Measurements from ENCODE around the gene ST14.

The ST14 gene

GRCh38 chr11:130204703-130205095, 45.1 kb downstream of the ST14 start:
- no peaks in the 10 kb centered on the region for H3K9me3 ChIP-seq (ENCODE audit: control insufficient read depth, insufficient read depth, low read depth, low read length)
- no peak for TF ChIP-seq ZNF155 (tag by site-specific recombination; IDR thresholded peaks at IDR 0.05)
- TF ChIP-seq ZNF544 (tag by site-specific recombination; IDR thresholded peaks at IDR 0.05): no peak
- no peak for TF ChIP-seq ZNF37A (tag by site-specific recombination; IDR thresholded peaks at IDR 0.05)
- no peak for TF ChIP-seq HOXA7 (CRISPR knock-in tag; IDR thresholded peaks at IDR 0.05; ENCODE audit: borderline replicate concordance)
- no peak for TF ChIP-seq ZNF223 (tag by site-specific recombination; IDR thresholded peaks at IDR 0.05)
- TF ChIP-seq ZNF350 (tag by site-specific recombination; IDR thresholded peaks at IDR 0.05): no peak
- no peak for TF ChIP-seq ZNF707 (tag by site-specific recombination; IDR thresholded peaks at IDR 0.05)
- TF ChIP-seq ZNF433 (tag by site-specific recombination; IDR thresholded peaks at IDR 0.05; ENCODE audit: low read depth): no peak
- TF ChIP-seq, protein P1, sequence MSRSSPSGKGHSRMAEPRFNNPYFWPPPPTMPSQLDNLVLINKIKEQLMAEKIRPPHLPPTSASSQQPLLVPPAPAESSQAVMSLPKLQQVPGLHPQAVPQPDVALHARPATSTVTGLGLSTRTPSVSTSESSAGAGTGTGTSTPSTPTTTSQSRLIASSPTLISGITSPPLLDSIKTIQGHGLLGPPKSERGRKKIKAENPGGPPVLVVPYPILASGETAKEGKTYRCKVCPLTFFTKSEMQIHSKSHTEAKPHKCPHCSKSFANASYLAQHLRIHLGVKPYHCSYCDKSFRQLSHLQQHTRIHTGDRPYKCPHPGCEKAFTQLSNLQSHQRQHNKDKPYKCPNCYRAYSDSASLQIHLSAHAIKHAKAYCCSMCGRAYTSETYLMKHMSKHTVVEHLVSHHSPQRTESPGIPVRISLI (tag by site-specific recombination; IDR thresholded peaks at IDR 0.05): no peak
- TF ChIP-seq ZNF404 (tag by site-specific recombination; IDR thresholded peaks at IDR 0.05): no peak
- ChIA-PET CTCF (interaction anchor here (0.7 kb wide), 2 partner anchors 61 to 657 kb away, joined by 3 to 4 read pairs; no protein-coding TSS in a partner anchor), POLR2A (no interaction called here)
- no peak overlapping the region for H3K4me3 ChIP-seq (ENCODE audit: low read depth, low read length)
- H3K36me3 ChIP-seq (ENCODE audit: control insufficient read depth in 2 of 2, insufficient read depth in 1 of 2, low read length in 2 of 2): no peaks in the 10 kb centered on the region
- no peak overlapping the region for H3K27ac ChIP-seq (ENCODE audit: extremely low read depth, low read depth, low read length)
- no peaks in the 10 kb centered on the region for H3K4me1 ChIP-seq (ENCODE audit: control insufficient read depth, insufficient read depth, low read length)

DNA sequence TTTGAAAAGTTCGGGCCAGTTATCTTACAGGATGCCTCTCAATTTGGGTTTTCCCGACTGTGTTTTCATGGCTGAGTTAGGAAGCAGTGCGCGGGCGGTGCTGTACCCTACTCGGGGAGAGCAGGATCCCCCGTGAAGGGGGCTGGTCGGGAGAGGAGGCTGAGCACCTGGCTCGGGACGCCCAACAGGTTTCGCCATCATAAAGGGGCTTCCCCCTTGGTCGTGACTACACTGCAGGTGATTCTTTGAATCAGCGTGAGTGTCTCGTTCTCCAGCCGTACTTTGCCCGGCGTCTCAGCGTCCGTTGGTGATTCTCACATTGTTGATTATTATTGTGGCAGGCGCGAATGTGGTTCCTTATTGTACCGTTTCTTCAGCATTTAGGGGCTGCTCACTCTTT, 46.6 kb downstream of the ST14 start:
- CTCF ChIA-PET: interaction anchor here (0.6 to 1.9 kb wide), 2 partner anchors 74 to 656 kb away, joined by 3 to 11 read pairs; no protein-coding TSS in a partner anchor
- TF ChIP-seq ZNF514 (tag by site-specific recombination; IDR thresholded peaks at IDR 0.05): no peak
- TF ChIP-seq SCRT1 (tag by site-specific recombination; IDR thresholded peaks at IDR 0.05; ENCODE audit: borderline replicate concordance): no peak
- no peak for TF ChIP-seq FEZF1 (tag by site-specific recombination; IDR thresholded peaks at IDR 0.05)
- no peak for TF ChIP-seq ZNF513 (tag by site-specific recombination; IDR thresholded peaks at IDR 0.05)
- no peak for TF ChIP-seq ZSCAN16 (tag by site-specific recombination; IDR thresholded peaks at IDR 0.05)
- no peak for TF ChIP-seq GFI1B (tag by site-specific recombination; IDR thresholded peaks at IDR 0.05)
- no peak for TF ChIP-seq ZNF529 (tag by site-specific recombination; IDR thresholded peaks at IDR 0.05; ENCODE audit: insufficient replicate concordance)
- no peak for TF ChIP-seq ZNF433 (tag by site-specific recombination; IDR thresholded peaks at IDR 0.05; ENCODE audit: low read depth)
- no peak for TF ChIP-seq ZBTB49 (tag by site-specific recombination; IDR thresholded peaks at IDR 0.05; ENCODE audit: low read depth)
- no peak for TF ChIP-seq ZNF175 (tag by site-specific recombination; IDR thresholded peaks at IDR 0.05)
- TF ChIP-seq EGR2 (tag by site-specific recombination; IDR thresholded peaks at IDR 0.05; ENCODE audit: low read depth): no peak
- no peak for TF ChIP-seq BCL11B (tag by site-specific recombination; IDR thresholded peaks at IDR 0.05; ENCODE audit: low read depth)
- TF ChIP-seq OSR2 (tag by site-specific recombination; IDR thresholded peaks at IDR 0.05): no peak
- no peak for TF ChIP-seq TCF7L2 (IDR thresholded peaks at IDR 0.05; ENCODE audit: borderline replicate concordance, low read depth, low read length)
- TF ChIP-seq, protein P2, sequence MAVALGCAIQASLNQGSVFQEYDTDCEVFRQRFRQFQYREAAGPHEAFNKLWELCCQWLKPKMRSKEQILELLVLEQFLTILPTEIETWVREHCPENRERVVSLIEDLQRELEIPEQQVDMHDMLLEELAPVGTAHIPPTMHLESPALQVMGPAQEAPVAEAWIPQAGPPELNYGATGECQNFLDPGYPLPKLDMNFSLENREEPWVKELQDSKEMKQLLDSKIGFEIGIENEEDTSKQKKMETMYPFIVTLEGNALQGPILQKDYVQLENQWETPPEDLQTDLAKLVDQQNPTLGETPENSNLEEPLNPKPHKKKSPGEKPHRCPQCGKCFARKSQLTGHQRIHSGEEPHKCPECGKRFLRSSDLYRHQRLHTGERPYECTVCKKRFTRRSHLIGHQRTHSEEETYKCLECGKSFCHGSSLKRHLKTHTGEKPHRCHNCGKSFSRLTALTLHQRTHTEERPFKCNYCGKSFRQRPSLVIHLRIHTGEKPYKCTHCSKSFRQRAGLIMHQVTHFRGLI (tag by site-specific recombination; IDR thresholded peaks at IDR 0.05): no peak
- no peak for TF ChIP-seq KLF8 (tag by site-specific recombination; IDR thresholded peaks at IDR 0.05)
- no peak for TF ChIP-seq ZNF26 (tag by site-specific recombination; IDR thresholded peaks at IDR 0.05)
- no peak for TF ChIP-seq IKZF3 (tag by site-specific recombination; IDR thresholded peaks at IDR 0.05)
- Histone ChIP-seq H3K4me3 (ENCODE audit: low read depth, low read length) (no peak overlapping the region), H3K36me3 (ENCODE audit: control insufficient read depth in 2 of 2, insufficient read depth in 1 of 2, low read length in 2 of 2) (no peaks in the 10 kb centered on the region), H3K9me3 (ENCODE audit: control insufficient read depth, insufficient read depth, low read depth, low read length) (no peaks in the 10 kb centered on the region), H3K27ac (ENCODE audit: extremely low read depth, low read depth, low read length) (no peak overlapping the region), H3K4me1 (ENCODE audit: control insufficient read depth, insufficient read depth, low read length) (no peaks in the 10 kb centered on the region)
- POLR2A ChIA-PET: no interaction called here
